ENCODE results near the gene SNAPC1. TPM values are rescaled to one million over a fixed set of nuclear protein-coding genes. Genes with fewer than 3 reads are reported as not detected.
A peak's percentile ranks its signal among the peaks of the same experiment; 100 is the strongest.
"Not testable (repeated sequence)": the region's sequence is repeated elsewhere in the genome, so short reads cannot be mapped to it uniquely, and the experiment has no call there.

The SNAPC1 gene
- total RNA-seq, 2 experiments from 2014 or later, result 8.7 to 9.2 TPM

- H3K4me3 Mint-ChIP-seq, result peak overlapping the region; percentile 75
- peaks cover 26% of the 10 kb centered on the region for H3K36me3 Mint-ChIP-seq (ENCODE audit: low read depth)
- intact Hi-C loops (cut with micrococcal nuclease), result loop anchor here (1.0 kb wide), 2 partner anchors 11 to 86 kb away; partner anchors contain the start of gene SNAPC1
- H3K9me3 Mint-ChIP-seq, result no peaks in the 10 kb centered on the region
- H3K27ac Mint-ChIP-seq, result peak overlapping the region; percentile 75
- DNase-seq, result peak; percentile 87
- peaks cover 24% of the 10 kb centered on the region for H3K4me1 Mint-ChIP-seq (ENCODE audit: low read depth)
- no peaks in the 10 kb centered on the region for H3K27me3 Mint-ChIP-seq (ENCODE audit: low read depth)
- CTCF ChIA-PET, result interaction anchor here (0.7 to 2.1 kb wide), 4 partner anchors 11 to 86 kb away, joined by 4 to 7 read pairs (median 4); no protein-coding TSS in a partner anchor
Measured at GRCh38 chr14:61750708-61751474, 11.3 kb upstream of the SNAPC1 start.

GRCh38 chr14:61751475-61751989 lies 10.7 kb upstream of the SNAPC1 start:
- H3K27ac Mint-ChIP-seq, result no peak overlapping the region
- no peaks in the 10 kb centered on the region for H3K27me3 Mint-ChIP-seq (ENCODE audit: low read depth)
- intact Hi-C loops (cut with micrococcal nuclease), result loop anchor here (1.0 kb wide), 2 partner anchors 11 to 86 kb away; partner anchors contain the start of gene SNAPC1
- CTCF ChIA-PET, result interaction anchor here (1.2 to 3.2 kb wide), 2 partner anchors 10 to 86 kb away, joined by 4 to 18 read pairs; no protein-coding TSS in a partner anchor
- H3K9me3 Mint-ChIP-seq, result no peaks in the 10 kb centered on the region
- peak overlapping the region; percentile 51 for H3K4me3 Mint-ChIP-seq
- DNase-seq, result no peak
- peaks cover 20% of the 10 kb centered on the region for H3K36me3 Mint-ChIP-seq (ENCODE audit: low read depth)
- H3K4me1 Mint-ChIP-seq (ENCODE audit: low read depth), result peaks cover 21% of the 10 kb centered on the region

- no peak overlapping the region for H3K4me3 Mint-ChIP-seq
- intact Hi-C loops (cut with micrococcal nuclease), result no loop called here
- CTCF ChIA-PET, result interaction anchor here (1.8 to 3.2 kb wide), 2 partner anchors 67 to 85 kb away, joined by 3 to 18 read pairs; no protein-coding TSS in a partner anchor
Measured at GRCh38 chr14:61752626-61753025, 9.6 kb upstream of the SNAPC1 start.

GRCh38 chr14:61753631-61754030 lies 8.6 kb upstream of the SNAPC1 start:
- intact Hi-C loops (cut with micrococcal nuclease), result no loop called here
- H3K4me3 Mint-ChIP-seq, result no peak overlapping the region
- H3K27ac Mint-ChIP-seq, result no peak overlapping the region
- H3K9me3 Mint-ChIP-seq, result no peaks in the 10 kb centered on the region
- peaks cover 14% of the 10 kb centered on the region for H3K4me1 Mint-ChIP-seq (ENCODE audit: low read depth)
- H3K27me3 Mint-ChIP-seq (ENCODE audit: low read depth), result no peaks in the 10 kb centered on the region
- H3K36me3 Mint-ChIP-seq (ENCODE audit: low read depth), result peaks cover 6% of the 10 kb centered on the region
- DNase-seq, result no peak
- CTCF ChIA-PET, result interaction anchor here (0.6 to 3.2 kb wide), 6 partner anchors 11 to 284 kb away, joined by 3 to 18 read pairs (median 3); no protein-coding TSS in a partner anchor

More at GRCh38 chr14:61752626-61753025, 9.6 kb upstream of the SNAPC1 start:
- H3K27ac Mint-ChIP-seq, result no peak overlapping the region
- H3K4me1 Mint-ChIP-seq (ENCODE audit: low read depth), result peaks cover 18% of the 10 kb centered on the region
- H3K9me3 Mint-ChIP-seq, result no peaks in the 10 kb centered on the region
- no peak for DNase-seq
- no peaks in the 10 kb centered on the region for H3K27me3 Mint-ChIP-seq (ENCODE audit: low read depth)
- peaks cover 12% of the 10 kb centered on the region for H3K36me3 Mint-ChIP-seq (ENCODE audit: low read depth)

- no peak for DNase-seq
- Mint-ChIP-seq H3K4me3 (no peak overlapping the region), H3K36me3 (ENCODE audit: low read depth) (peaks cover 5% of the 10 kb centered on the region), H3K27me3 (ENCODE audit: low read depth) (no peaks in the 10 kb centered on the region), H3K27ac (no peak overlapping the region), H3K9me3 (no peaks in the 10 kb centered on the region), H3K4me1 (ENCODE audit: low read depth) (peaks cover 11% of the 10 kb centered on the region)
- intact Hi-C loops (cut with micrococcal nuclease), result no loop called here
- CTCF ChIA-PET, result interaction anchor here (2.0 to 3.2 kb wide), 2 partner anchors 82 kb away, joined by 6 to 18 read pairs; no protein-coding TSS in a partner anchor
Measured at GRCh38 chr14:61754627-61755381, 7.4 kb upstream of the SNAPC1 start.

- H3K9me3 Mint-ChIP-seq; H3K36me3 Mint-ChIP-seq (ENCODE audit: low read depth); H3K27ac Mint-ChIP-seq; H3K27me3 Mint-ChIP-seq (ENCODE audit: low read depth); intact Hi-C loops (cut with micrococcal nuclease); DNase-seq; H3K4me3 Mint-ChIP-seq; H3K4me1 Mint-ChIP-seq (ENCODE audit: low read depth): not testable (repeated sequence)
- CTCF ChIA-PET, result interaction anchor here (2.0 kb wide), 1 partner anchor 82 kb away, joined by 6 read pairs; no protein-coding TSS in a partner anchor
Measured at GRCh38 chr14:61755382-61755742, 6.9 kb upstream of the SNAPC1 start.

- Mint-ChIP-seq H3K4me1 (ENCODE audit: low read depth) (no peaks in the 10 kb centered on the region), H3K4me3 (no peak overlapping the region), H3K9me3 (no peaks in the 10 kb centered on the region), H3K27ac (no peak overlapping the region), H3K27me3 (ENCODE audit: low read depth) (no peaks in the 10 kb centered on the region), H3K36me3 (ENCODE audit: low read depth) (peaks cover 2% of the 10 kb centered on the region)
- intact Hi-C loops (cut with micrococcal nuclease), result no loop called here
- CTCF ChIA-PET, result interaction anchor here (0.6 to 2.0 kb wide), 2 partner anchors 59 to 81 kb away, joined by 5 to 6 read pairs; no protein-coding TSS in a partner anchor
- no peak for DNase-seq
Measured at GRCh38 chr14:61756135-61756534, 6.1 kb upstream of the SNAPC1 start.

- H3K36me3 Mint-ChIP-seq (ENCODE audit: low read depth), result peaks cover 5% of the 10 kb centered on the region
- no peak for DNase-seq
- no peaks in the 10 kb centered on the region for H3K27me3 Mint-ChIP-seq (ENCODE audit: low read depth)
- CTCF ChIA-PET, result interaction anchor here (1.2 to 2.9 kb wide), 2 partner anchors 10 to 78 kb away, joined by 3 to 8 read pairs; no protein-coding TSS in a partner anchor
- H3K27ac Mint-ChIP-seq, result no peak overlapping the region
- H3K9me3 Mint-ChIP-seq, result no peaks in the 10 kb centered on the region
- H3K4me3 Mint-ChIP-seq, result no peak overlapping the region
- intact Hi-C loops (cut with micrococcal nuclease), result loop anchor here (5.0 to 10.0 kb wide), 3 partner anchors 365 to 1668 kb away; partner anchors contain the start of gene PCNX4
- H3K4me1 Mint-ChIP-seq (ENCODE audit: low read depth), result peaks cover 27% of the 10 kb centered on the region
Measured at GRCh38 chr14:61759878-61760277, 2.3 kb upstream of the SNAPC1 start.

GRCh38 chr14:61761557-61761956 lies 663 bp upstream of the SNAPC1 start:
- no peaks in the 10 kb centered on the region for H3K27me3 Mint-ChIP-seq (ENCODE audit: low read depth)
- intact Hi-C loops (cut with micrococcal nuclease), result loop anchor here (5.0 to 10.0 kb wide), 3 partner anchors 363 to 1669 kb away; partner anchors contain the start of gene PCNX4
- no peaks in the 10 kb centered on the region for H3K9me3 Mint-ChIP-seq
- CTCF ChIA-PET, result interaction anchor here (0.6 to 2.9 kb wide), 8 partner anchors 10 to 373 kb away, joined by 3 to 8 read pairs (median 4); no protein-coding TSS in a partner anchor
- H3K4me1 Mint-ChIP-seq (ENCODE audit: low read depth), result peaks cover 38% of the 10 kb centered on the region
- peak overlapping the region; percentile 97 for H3K4me3 Mint-ChIP-seq
- peak overlapping the region; percentile 96 for H3K27ac Mint-ChIP-seq
- peak; percentile 13 for DNase-seq
- H3K36me3 Mint-ChIP-seq (ENCODE audit: low read depth), result peaks cover 10% of the 10 kb centered on the region

GRCh38 chr14:61764342-61765122 lies 2.3 kb downstream of the SNAPC1 start:
- no peak for DNase-seq
- peaks cover 17% of the 10 kb centered on the region for H3K36me3 Mint-ChIP-seq (ENCODE audit: low read depth)
- H3K4me3 Mint-ChIP-seq, result no peak overlapping the region
- peaks cover 40% of the 10 kb centered on the region for H3K4me1 Mint-ChIP-seq (ENCODE audit: low read depth)
- H3K27ac Mint-ChIP-seq, result no peak overlapping the region
- CTCF ChIA-PET, result interaction anchor here (0.9 to 3.3 kb wide), 4 partner anchors 11 to 307 kb away, joined by 3 to 15 read pairs (median 4); no protein-coding TSS in a partner anchor
- H3K27me3 Mint-ChIP-seq (ENCODE audit: low read depth), result no peaks in the 10 kb centered on the region
- no peaks in the 10 kb centered on the region for H3K9me3 Mint-ChIP-seq
- intact Hi-C loops (cut with micrococcal nuclease), result loop anchor here (5.0 to 10.0 kb wide), 3 partner anchors 360 to 1672 kb away; partner anchors contain the start of gene PCNX4

Data from activated naive CD4-positive, alpha-beta T cell treated with anti-CD3 and anti-CD28 coated beads for 36 hours (primary cell).